Vagina (tissue), 2 donors: Measurements from ENCODE around the gene TEX2.

Experiments used
- POLR2A ChIP-seq, 2 donors: fragments of 450-650 bp; IDR thresholded peaks; one replicate each; pipeline ENCODE4 v1.6.1; 2017; ENCODE audit warnings: antibody characterized with exemption in 2 of 2, mild to moderate bottlenecking in 2 of 2, moderate library complexity in 2 of 2
- POLR2AphosphoS5 ChIP-seq, 2 donors: sonication (generic); formaldehyde crosslinking; IDR thresholded peaks; one replicate each; pipeline ENCODE4 v1.9.0; 2017; ENCODE audit warnings: antibody characterized with exemption in 2 of 2, mild to moderate bottlenecking in 2 of 2, low read depth in 1 of 2; ENCODE audit not compliant: insufficient read depth in 1 of 2
- TF ChIP-seq, protein P1 (sequence below), 3 experiments: fragments of 450-650 bp in 2 of 3; fragments of 200-600 bp in 1 of 3; sonication (generic) in 1 of 3; IDR thresholded peaks; one replicate each; pipeline ENCODE4 v1.5.1; 2017 to 2019; ENCODE audit warnings: antibody characterized with exemption in 3 of 3, mild to moderate bottlenecking in 2 of 3, moderate library complexity in 2 of 3

DNA sequence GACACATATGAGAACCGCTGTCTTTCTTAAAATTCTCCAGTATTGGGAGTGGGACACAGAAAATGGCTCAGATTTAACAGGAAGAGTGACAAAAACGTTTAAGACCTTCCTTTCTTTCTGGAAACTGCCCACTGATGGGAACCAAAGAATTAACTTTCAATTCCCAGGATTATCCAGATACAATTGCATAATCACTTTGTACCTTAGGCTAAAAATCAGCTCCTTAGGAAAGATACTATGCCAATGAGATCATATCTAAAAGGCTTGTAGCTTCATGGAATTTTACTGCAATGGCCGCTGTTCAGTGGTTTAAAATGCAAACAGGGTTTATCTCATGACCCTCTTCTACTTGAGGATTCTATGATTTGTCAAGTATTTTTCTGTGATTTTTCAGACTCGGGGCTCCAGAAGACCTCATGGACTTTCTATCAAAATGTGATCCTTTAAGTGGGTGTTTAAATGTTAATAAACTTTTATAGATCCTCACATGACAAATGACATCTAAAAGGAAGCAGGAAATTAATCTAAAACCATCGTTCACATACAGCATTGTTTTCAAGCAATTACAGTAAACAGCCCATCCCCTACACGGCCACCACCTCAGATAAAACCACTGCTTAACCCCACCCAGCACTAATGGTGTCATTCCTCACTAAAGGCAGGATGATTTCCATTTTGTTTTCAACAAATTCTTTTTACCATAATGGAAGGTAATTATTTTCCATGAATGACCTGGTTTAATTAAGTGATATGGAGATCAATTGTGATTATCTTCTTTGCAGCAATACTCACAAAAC, 101.5 kb downstream of the TEX2 start:
- TF ChIP-seq, protein P1, sequence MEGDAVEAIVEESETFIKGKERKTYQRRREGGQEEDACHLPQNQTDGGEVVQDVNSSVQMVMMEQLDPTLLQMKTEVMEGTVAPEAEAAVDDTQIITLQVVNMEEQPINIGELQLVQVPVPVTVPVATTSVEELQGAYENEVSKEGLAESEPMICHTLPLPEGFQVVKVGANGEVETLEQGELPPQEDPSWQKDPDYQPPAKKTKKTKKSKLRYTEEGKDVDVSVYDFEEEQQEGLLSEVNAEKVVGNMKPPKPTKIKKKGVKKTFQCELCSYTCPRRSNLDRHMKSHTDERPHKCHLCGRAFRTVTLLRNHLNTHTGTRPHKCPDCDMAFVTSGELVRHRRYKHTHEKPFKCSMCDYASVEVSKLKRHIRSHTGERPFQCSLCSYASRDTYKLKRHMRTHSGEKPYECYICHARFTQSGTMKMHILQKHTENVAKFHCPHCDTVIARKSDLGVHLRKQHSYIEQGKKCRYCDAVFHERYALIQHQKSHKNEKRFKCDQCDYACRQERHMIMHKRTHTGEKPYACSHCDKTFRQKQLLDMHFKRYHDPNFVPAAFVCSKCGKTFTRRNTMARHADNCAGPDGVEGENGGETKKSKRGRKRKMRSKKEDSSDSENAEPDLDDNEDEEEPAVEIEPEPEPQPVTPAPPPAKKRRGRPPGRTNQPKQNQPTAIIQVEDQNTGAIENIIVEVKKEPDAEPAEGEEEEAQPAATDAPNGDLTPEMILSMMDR (IDR thresholded peaks at IDR 0.05) = no peak
- TF ChIP-seq POLR2A (IDR thresholded peaks at IDR 0.05) (no peak), POLR2AphosphoS5 (IDR thresholded peaks at IDR 0.05; ENCODE audit: insufficient read depth in 1 of 2, low read depth in 1 of 2) (no peak)
